Hepatocyte (in vitro differentiated cells): Measurements from ENCODE around the gene PGBD4. TPM values are rescaled to one million over a fixed set of nuclear protein-coding genes. Genes with fewer than 3 reads are reported as not detected.

Experiments
- DNase-seq: peaks from one replicate; pipeline ENCODE4 v3.0.0-alpha.2; 2016; ENCODE audit warnings: low spot score
- H2AFZ ChIP-seq: fragments of 200-600 bp; sonication (generic); 2 replicates; pipeline ENCODE4 v1.6.0; 2016; ENCODE audit warnings: antibody characterized with exemption, mild to moderate bottlenecking
- H3K27ac ChIP-seq: fragments of 200-600 bp; sonication (generic); 2 replicates; pipeline ENCODE4 v1.5.1; 2016; ENCODE audit warnings: mild to moderate bottlenecking
- H3K27me3 ChIP-seq: fragments of 200-600 bp; sonication (generic); 2 replicates; pipeline ENCODE4 v1.6.1; 2016
- H3K36me3 ChIP-seq: fragments of 200-600 bp; sonication (generic); replicated peaks from 2 replicates; pipeline ENCODE4 v1.5.1; 2016; ENCODE audit warnings: low read depth; ENCODE audit not compliant: insufficient read depth
- H3K4me1 ChIP-seq: fragments of 200-600 bp; sonication (generic); 2 replicates; pipeline ENCODE4 v1.5.1; 2016; ENCODE audit warnings: mild to moderate bottlenecking, moderate library complexity; ENCODE audit not compliant: insufficient read depth
- H3K4me2 ChIP-seq: fragments of 200-600 bp; sonication (generic); 2 replicates; pipeline ENCODE4 v1.6.0; 2016
- H3K4me3 ChIP-seq: fragments of 200-600 bp; sonication (generic); 2 replicates; pipeline ENCODE4 v1.5.1; 2016; ENCODE audit warnings: mild to moderate bottlenecking
- H3K79me2 ChIP-seq: fragments of 200-600 bp; sonication (generic); 2 replicates; pipeline ENCODE4 v1.6.0; 2017; ENCODE audit warnings: mild to moderate bottlenecking
- H3K9me2 ChIP-seq: fragments of 200-600 bp; sonication (generic); replicated peaks from 2 replicates; pipeline ENCODE4 v1.6.0; 2017; ENCODE audit warnings: mild to moderate bottlenecking; ENCODE audit not compliant: insufficient read depth
- H3K9me3 ChIP-seq: fragments of 200-600 bp; sonication (generic); 2 replicates; pipeline ENCODE4 v1.5.1; 2016; ENCODE audit warnings: low read depth, mild to moderate bottlenecking
- H4K20me1 ChIP-seq: fragments of 200-600 bp; sonication (generic); 2 replicates; pipeline ENCODE4 v1.6.0; 2016; ENCODE audit warnings: mild to moderate bottlenecking; ENCODE audit not compliant: insufficient read depth, poor library complexity, severe bottlenecking
- CTCF ChIP-seq: fragments of 200-600 bp; sonication (generic); IDR thresholded peaks from 2 replicates; pipeline ENCODE4 v1.5.1; 2016; ENCODE audit warnings: antibody characterized with exemption, mild to moderate bottlenecking; ENCODE audit not compliant: poor library complexity
- EZH2 ChIP-seq: fragments of 200-600 bp; sonication (generic); IDR thresholded peaks from 2 replicates; pipeline ENCODE4 v1.6.1; 2016; ENCODE audit warnings: antibody characterized with exemption, mild to moderate bottlenecking, borderline replicate concordance
- EZH2phosphoT487 ChIP-seq: fragments of 200-600 bp; sonication (generic); IDR thresholded peaks from one replicate; pipeline ENCODE4 v1.6.1; 2018; ENCODE audit warnings: antibody characterized with exemption, mild to moderate bottlenecking, low read depth, moderate library complexity; ENCODE audit not compliant: unreplicated experiment, severe bottlenecking
- WGBS: methylation state at CpG from one replicate; pipeline ENCODE4 v1.1.6; 2016; ENCODE audit warnings: low lambda C conversion rate; ENCODE audit errors: missing lambda C conversion rate; 5-methylcytosine and 5-hydroxymethylcytosine counted together
- polyA plus RNA-seq: library from polyadenylated mRNA; unstranded; fragments of >200 nt; fragmentation: Nextera tagmentation; extraction: Ambion mirVana; gene quantifications from 2 replicates; pipeline ENCODE4 v1.2.1, GENCODE V29; 2016
- total RNA-seq: library from RNA; depleted of rRNA; stranded (reverse); fragments of >200 nt; gene quantifications from 2 replicates; pipeline ENCODE4 v1.2.3, GENCODE V29; 2014

PGBD4 gene
- total and polyA plus RNA-seq, 2 experiments from 2014 or later, result 0.56 to 2.0 TPM

GRCh38 chr15:34065261-34065660 is 36.6 kb upstream of the PGBD4 start:
- Histone ChIP-seq H3K9me2 (no peaks in the 10 kb centered on the region), H4K20me1 (no peaks in the 10 kb centered on the region), H3K9me3 (no peaks in the 10 kb centered on the region), H3K27me3 (no peaks in the 10 kb centered on the region), H3K27ac (no peak overlapping the region), H3K4me3 (no peak overlapping the region), H3K4me2 (no peak overlapping the region), H3K4me1 (no peaks in the 10 kb centered on the region), H2AFZ (no peak overlapping the region), H3K36me3 (no peaks in the 10 kb centered on the region), H3K79me2 (no peaks in the 10 kb centered on the region)
- no peak for DNase-seq
- WGBS, result 86% methylated on average over 3 of the region's 3 CpGs
- no peak for TF ChIP-seq CTCF
- TF ChIP-seq EZH2, result no peak
- no peak for TF ChIP-seq EZH2phosphoT487

GRCh38 chr15:34065941-34066340 is 35.9 kb upstream of the PGBD4 start:
- Histone ChIP-seq H3K36me3 (no peaks in the 10 kb centered on the region), H3K9me2 (no peaks in the 10 kb centered on the region), H4K20me1 (no peaks in the 10 kb centered on the region), H3K9me3 (no peaks in the 10 kb centered on the region), H3K79me2 (no peaks in the 10 kb centered on the region), H3K27me3 (no peaks in the 10 kb centered on the region), H3K4me1 (no peaks in the 10 kb centered on the region), H2AFZ (no peak overlapping the region), H3K27ac (no peak overlapping the region), H3K4me3 (no peak overlapping the region), H3K4me2 (no peak overlapping the region)
- 87% methylated on average over 8 of the region's 8 CpGs for WGBS
- no peak for DNase-seq
- TF ChIP-seq CTCF, result no peak

GRCh38 chr15:34070003-34070402 is 31.9 kb upstream of the PGBD4 start:
- H3K27me3 ChIP-seq, result no peaks in the 10 kb centered on the region
- H2AFZ ChIP-seq, result no peak overlapping the region
- no peak overlapping the region for H3K4me2 ChIP-seq
- no peaks in the 10 kb centered on the region for H3K79me2 ChIP-seq
- H3K27ac ChIP-seq, result no peak overlapping the region
- 52% methylated on average over 6 of the region's 6 CpGs for WGBS
- DNase-seq, result no peak
- no peak for TF ChIP-seq EZH2phosphoT487
- TF ChIP-seq CTCF, result no peak
- TF ChIP-seq EZH2, result no peak
- no peak overlapping the region for H3K4me3 ChIP-seq
- no peaks in the 10 kb centered on the region for H4K20me1 ChIP-seq
- H3K4me1 ChIP-seq, result no peaks in the 10 kb centered on the region
- H3K36me3 ChIP-seq, result no peaks in the 10 kb centered on the region
- no peaks in the 10 kb centered on the region for H3K9me2 ChIP-seq
- H3K9me3 ChIP-seq, result no peaks in the 10 kb centered on the region

GRCh38 chr15:34076785-34077184 is 25.1 kb upstream of the PGBD4 start:
- TF ChIP-seq CTCF (no peak), EZH2 (no peak), EZH2phosphoT487 (no peak)
- H3K27me3 ChIP-seq, result no peaks in the 10 kb centered on the region
- no peaks in the 10 kb centered on the region for H3K79me2 ChIP-seq
- H3K4me2 ChIP-seq, result no peak overlapping the region
- no peak for DNase-seq
- H3K4me1 ChIP-seq, result no peaks in the 10 kb centered on the region
- WGBS, result 94% methylated on average over 4 of the region's 4 CpGs
- no peaks in the 10 kb centered on the region for H3K36me3 ChIP-seq
- no peak overlapping the region for H2AFZ ChIP-seq
- no peak overlapping the region for H3K4me3 ChIP-seq
- no peaks in the 10 kb centered on the region for H4K20me1 ChIP-seq
- no peak overlapping the region for H3K27ac ChIP-seq
- H3K9me2 ChIP-seq, result no peaks in the 10 kb centered on the region
- no peaks in the 10 kb centered on the region for H3K9me3 ChIP-seq
